ENCODE data around the gene TMEM95.

GRCh38 chr17:7311110-7311705 lies 43.7 kb upstream of the TMEM95 start:
- TF ChIP-seq POLR2AphosphoS5 (IDR thresholded peaks at IDR 0.05; ENCODE audit: low read depth, low read length) = no peak; the same call in 1 of the 2 replicates
- TF ChIP-seq POLR2A (IDR thresholded peaks at IDR 0.05; ENCODE audit: low read depth, low read length) = no peak

Measured in GM12892 (cell line).